ENCODE data around the gene NKPD1. TPM values are rescaled to one million over a fixed set of nuclear protein-coding genes. Genes with fewer than 3 reads are reported as not detected.

The NKPD1 gene
- polyA plus RNA-seq, 1 donor (not counting 4 experiments of a cell fraction or from before 2014, with no cell fraction given): 0.37 TPM

DNA sequence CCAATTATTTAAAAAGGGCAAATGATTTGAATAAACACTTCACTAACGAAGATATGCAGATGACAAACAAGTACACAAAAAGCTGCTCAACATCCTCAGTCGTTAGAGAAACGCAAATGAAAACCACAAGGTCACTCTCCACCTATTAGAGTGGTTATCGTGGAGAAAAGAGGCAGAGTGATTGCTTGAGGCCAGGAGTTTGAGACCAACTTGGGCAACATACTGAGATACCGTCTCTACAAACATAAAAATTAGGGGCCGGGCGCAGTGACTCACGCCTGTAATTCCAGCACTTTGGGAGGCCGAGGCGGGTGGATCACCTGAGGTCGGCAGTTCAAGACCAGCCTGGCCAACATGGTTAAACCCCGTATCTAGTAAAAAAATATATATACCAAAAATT is 45.0 kb upstream of the NKPD1 start:
- Histone ChIP-seq H3K4me2 (ENCODE audit: control insufficient read depth, extremely low read depth, insufficient read depth, low read depth, low read length) (no peak overlapping the region), H3K9ac (ENCODE audit: control insufficient read depth, extremely low read depth, insufficient read depth, low read length) (no peak overlapping the region), H3K36me3 (ENCODE audit: control insufficient read depth in 2 of 2, extremely low read depth in 1 of 2, insufficient read depth in 2 of 2, low read length in 2 of 2) (no peaks in the 10 kb centered on the region), H4K20me1 (ENCODE audit: control insufficient read depth, extremely low read depth, insufficient read depth, low read length) (no peaks in the 10 kb centered on the region), H3K27me3 (ENCODE audit: control insufficient read depth, extremely low read depth, insufficient read depth, low read length) (no peaks in the 10 kb centered on the region), H2AFZ (ENCODE audit: control insufficient read depth, low read length) (no peak overlapping the region), H3K4me1 (ENCODE audit: control insufficient read depth, extremely low read depth, insufficient read depth, low read length) (peaks cover 7% of the 10 kb centered on the region), H3K9me1 (ENCODE audit: control insufficient read depth, extremely low read depth, insufficient read depth, low read length) (no peaks in the 10 kb centered on the region), H3K4me3 (ENCODE audit: control insufficient read depth in 2 of 3, extremely low read depth in 1 of 3, insufficient read depth in 2 of 3, low read depth in 1 of 3, low read length in 3 of 3) (no peak overlapping the region), H3K9me3 (ENCODE audit: control insufficient read depth, low read depth, low read length) (no peaks in the 10 kb centered on the region), H3K27ac (ENCODE audit: control insufficient read depth, insufficient read depth, low read length) (no peak overlapping the region), H3K79me2 (ENCODE audit: control insufficient read depth, insufficient read depth, low read length) (no peaks in the 10 kb centered on the region)
- DNase-seq (ENCODE audit: low read depth, low spot score): no peak
- FAIRE-seq: no peak
- dilution Hi-C loops (cut with MboI; ENCODE audit: extremely low pct_ligation_motif_present, low sequenced_read_pairs): no loop called here
- TF ChIP-seq, protein P1, sequence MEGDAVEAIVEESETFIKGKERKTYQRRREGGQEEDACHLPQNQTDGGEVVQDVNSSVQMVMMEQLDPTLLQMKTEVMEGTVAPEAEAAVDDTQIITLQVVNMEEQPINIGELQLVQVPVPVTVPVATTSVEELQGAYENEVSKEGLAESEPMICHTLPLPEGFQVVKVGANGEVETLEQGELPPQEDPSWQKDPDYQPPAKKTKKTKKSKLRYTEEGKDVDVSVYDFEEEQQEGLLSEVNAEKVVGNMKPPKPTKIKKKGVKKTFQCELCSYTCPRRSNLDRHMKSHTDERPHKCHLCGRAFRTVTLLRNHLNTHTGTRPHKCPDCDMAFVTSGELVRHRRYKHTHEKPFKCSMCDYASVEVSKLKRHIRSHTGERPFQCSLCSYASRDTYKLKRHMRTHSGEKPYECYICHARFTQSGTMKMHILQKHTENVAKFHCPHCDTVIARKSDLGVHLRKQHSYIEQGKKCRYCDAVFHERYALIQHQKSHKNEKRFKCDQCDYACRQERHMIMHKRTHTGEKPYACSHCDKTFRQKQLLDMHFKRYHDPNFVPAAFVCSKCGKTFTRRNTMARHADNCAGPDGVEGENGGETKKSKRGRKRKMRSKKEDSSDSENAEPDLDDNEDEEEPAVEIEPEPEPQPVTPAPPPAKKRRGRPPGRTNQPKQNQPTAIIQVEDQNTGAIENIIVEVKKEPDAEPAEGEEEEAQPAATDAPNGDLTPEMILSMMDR (optimal IDR thresholded peaks at IDR 0.05 in 1 of 3, IDR thresholded peaks at IDR 0.05 in 1 of 3, conservative IDR thresholded peaks at IDR 0.05 in 1 of 3; ENCODE audit: extremely low read depth in 1 of 3, insufficient read depth in 2 of 3, low read length in 3 of 3): no peak
- no peak for TF ChIP-seq EZH2 (IDR thresholded peaks at IDR 0.05; ENCODE audit: low read length)

DNA sequence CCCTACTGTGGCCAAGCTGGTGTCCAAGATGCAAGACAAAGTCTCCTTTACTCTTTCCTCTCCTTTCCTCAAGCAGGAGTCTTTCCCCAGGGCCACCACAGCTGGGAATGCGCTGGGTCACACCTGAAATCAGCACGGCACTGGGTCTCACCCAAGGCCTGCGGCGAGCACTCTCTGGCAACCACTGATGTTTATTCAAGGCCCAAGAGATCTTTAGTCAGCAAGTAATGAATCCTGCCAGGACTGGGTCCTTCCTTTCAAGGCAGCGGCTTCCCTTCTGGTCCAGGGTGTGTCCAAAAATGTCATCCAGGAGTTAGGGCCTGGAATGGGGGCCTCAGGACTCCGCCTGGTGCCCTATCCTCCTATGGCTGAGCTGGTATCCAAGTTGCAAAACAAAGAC is 41.9 kb upstream of the NKPD1 start:
- H3K9me3 ChIP-seq (ENCODE audit: control insufficient read depth, low read depth, low read length): no peaks in the 10 kb centered on the region
- no peak overlapping the region for H3K27ac ChIP-seq (ENCODE audit: control insufficient read depth, insufficient read depth, low read length)
- FAIRE-seq (peak; percentile 55), DNase-seq (ENCODE audit: low read depth, low spot score) (no peak)
- H3K36me3 ChIP-seq (ENCODE audit: control insufficient read depth in 2 of 2, extremely low read depth in 1 of 2, insufficient read depth in 2 of 2, low read length in 2 of 2): no peaks in the 10 kb centered on the region
- H4K20me1 ChIP-seq (ENCODE audit: control insufficient read depth, extremely low read depth, insufficient read depth, low read length): no peaks in the 10 kb centered on the region
- H3K9ac ChIP-seq (ENCODE audit: control insufficient read depth, extremely low read depth, insufficient read depth, low read length): no peak overlapping the region
- H3K4me3 ChIP-seq (ENCODE audit: control insufficient read depth in 2 of 3, extremely low read depth in 1 of 3, insufficient read depth in 2 of 3, low read depth in 1 of 3, low read length in 3 of 3): no peak overlapping the region
- dilution Hi-C loops (cut with MboI; ENCODE audit: extremely low pct_ligation_motif_present, low sequenced_read_pairs): no loop called here
- no peaks in the 10 kb centered on the region for H3K27me3 ChIP-seq (ENCODE audit: control insufficient read depth, extremely low read depth, insufficient read depth, low read length)
- H3K4me2 ChIP-seq (ENCODE audit: control insufficient read depth, extremely low read depth, insufficient read depth, low read depth, low read length): no peak overlapping the region
- H3K4me1 ChIP-seq (ENCODE audit: control insufficient read depth, extremely low read depth, insufficient read depth, low read length): peaks cover 7% of the 10 kb centered on the region
- peak overlapping the region; percentile 46 for H2AFZ ChIP-seq (ENCODE audit: control insufficient read depth, low read length)
- no peak for TF ChIP-seq EZH2 (IDR thresholded peaks at IDR 0.05; ENCODE audit: low read length)
- TF ChIP-seq, protein P1 (optimal IDR thresholded peaks at IDR 0.05 in 1 of 3, IDR thresholded peaks at IDR 0.05 in 1 of 3, conservative IDR thresholded peaks at IDR 0.05 in 1 of 3; ENCODE audit: extremely low read depth in 1 of 3, insufficient read depth in 2 of 3, low read length in 3 of 3): no peak
- H3K79me2 ChIP-seq (ENCODE audit: control insufficient read depth, insufficient read depth, low read length): no peaks in the 10 kb centered on the region
- no peaks in the 10 kb centered on the region for H3K9me1 ChIP-seq (ENCODE audit: control insufficient read depth, extremely low read depth, insufficient read depth, low read length)

Data from keratinocyte (primary cell).